Cardiac fibroblast (primary cell): ENCODE measurements around the gene CRYBG3.

Experiments
- DNase-seq, 2 donors: peaks; one replicate each; pipeline versions ENCODE4 v3.0.0 to v3.0.0-alpha.2; 2010; ENCODE audit warnings: low read depth in 2 of 2
- H3K4me3 ChIP-seq, 2 donors: replicated peaks in 1 of 2; 1 replicate in 1 of 2; 2 replicates in 1 of 2; pipeline ENCODE4 v1.5.1; 2011; ENCODE audit warnings: low read depth in 2 of 2, low read length in 2 of 2, mild to moderate bottlenecking in 2 of 2, moderate library complexity in 1 of 2
- CTCF ChIP-seq: IDR thresholded peaks from one replicate; pipeline ENCODE4 v1.5.1; 2011; ENCODE audit warnings: low read depth, mild to moderate bottlenecking, low read length, inconsistent platforms

CRYBG3 gene

GRCh38 chr3:97981886-97982285 lies 160.1 kb downstream of the CRYBG3 start:
- DNase-seq = peak in 1 of 2 donors; percentile 76
- no peak for TF ChIP-seq CTCF
- H3K4me3 ChIP-seq = no peak overlapping the region

GRCh38 chr3:97983933-97984491 lies 162.2 kb downstream of the CRYBG3 start:
- TF ChIP-seq CTCF = no peak
- no peak overlapping the region for H3K4me3 ChIP-seq
- no peak for DNase-seq

- no peak for TF ChIP-seq CTCF
- no peak overlapping the region for H3K4me3 ChIP-seq
- DNase-seq = no peak
Measured at GRCh38 chr3:97987306-97987705, 165.5 kb downstream of the CRYBG3 start.

GRCh38 chr3:97988784-97989568 lies 167.2 kb downstream of the CRYBG3 start:
- H3K4me3 ChIP-seq = no peak overlapping the region
- TF ChIP-seq CTCF = no peak
- no peak for DNase-seq

GRCh38 chr3:97990624-97991292 lies 168.9 kb downstream of the CRYBG3 start:
- no peak for DNase-seq
- no peak for TF ChIP-seq CTCF
- no peak overlapping the region for H3K4me3 ChIP-seq

- no peak for TF ChIP-seq CTCF
- no peak for DNase-seq
- no peak overlapping the region for H3K4me3 ChIP-seq
Measured at GRCh38 chr3:97991293-97991682, 169.5 kb downstream of the CRYBG3 start.
